SK-N-MC (cell line): ENCODE data around the gene FCSK.

Experiments
- EZH2 ChIP-seq: fragments of 200-600 bp; sonication (generic); IDR thresholded peaks from one replicate; pipeline ENCODE4 v1.6.1; 2017; ENCODE audit warnings: antibody characterized with exemption
- POLR2AphosphoS5 ChIP-seq: IDR thresholded peaks from 2 replicates; pipeline ENCODE4 v1.6.1; 2012; ENCODE audit warnings: mild to moderate bottlenecking, low read depth, low read length, borderline replicate concordance

GRCh38 chr16:70444249-70445063 lies 9.9 kb upstream of the FCSK start:
- TF ChIP-seq EZH2 (no peak), POLR2AphosphoS5 (no peak)
